ENCODE data around the gene GASK1A.

Gene GASK1A

DNA sequence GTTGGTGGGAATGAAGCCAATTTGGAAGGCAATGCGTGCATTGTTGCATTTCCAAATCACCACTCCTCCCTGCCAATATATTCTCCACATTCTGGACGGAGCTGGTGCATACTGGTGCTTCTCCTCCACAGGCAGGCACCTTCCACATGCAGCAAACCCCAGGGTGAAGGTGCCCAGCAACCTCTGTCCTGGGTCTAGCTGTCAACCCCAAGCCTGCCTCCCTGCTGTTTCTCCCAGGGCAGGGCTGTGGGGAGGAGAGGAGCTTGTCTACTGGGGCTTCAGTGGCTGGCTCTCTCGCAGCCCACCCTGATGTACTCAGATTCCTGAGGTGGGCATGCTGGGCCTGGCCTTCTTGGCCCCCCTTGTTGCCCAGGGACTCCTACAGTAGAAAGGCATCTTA lies 20.1 kb downstream of the GASK1A start:
- TF ChIP-seq TOX (CRISPR knock-in tag; IDR thresholded peaks at IDR 0.05; ENCODE audit: borderline replicate concordance) (no peak), ZFP30 (CRISPR knock-in tag; IDR thresholded peaks at IDR 0.05) (no peak), ZNF8 (CRISPR knock-in tag; IDR thresholded peaks at IDR 0.05) (no peak), SNAI2 (CRISPR knock-in tag; IDR thresholded peaks at IDR 0.05) (no peak), ZNF70 (CRISPR knock-in tag; IDR thresholded peaks at IDR 0.05) (no peak), ZC3H10 (CRISPR knock-in tag; IDR thresholded peaks at IDR 0.05) (no peak), GLIS3 (CRISPR knock-in tag; IDR thresholded peaks at IDR 0.05) (no peak), ZFP3 (CRISPR knock-in tag; IDR thresholded peaks at IDR 0.05) (no peak), PPARA (CRISPR knock-in tag; IDR thresholded peaks at IDR 0.05; ENCODE audit: borderline replicate concordance) (no peak), RARB (CRISPR knock-in tag; IDR thresholded peaks at IDR 0.05) (no peak), ISL1 (CRISPR knock-in tag; IDR thresholded peaks at IDR 0.05) (no peak), ZNF565 (CRISPR knock-in tag; conservative IDR thresholded peaks at IDR 0.05; ENCODE audit: low read depth) (no peak)
- TF ChIP-seq, protein P1, sequence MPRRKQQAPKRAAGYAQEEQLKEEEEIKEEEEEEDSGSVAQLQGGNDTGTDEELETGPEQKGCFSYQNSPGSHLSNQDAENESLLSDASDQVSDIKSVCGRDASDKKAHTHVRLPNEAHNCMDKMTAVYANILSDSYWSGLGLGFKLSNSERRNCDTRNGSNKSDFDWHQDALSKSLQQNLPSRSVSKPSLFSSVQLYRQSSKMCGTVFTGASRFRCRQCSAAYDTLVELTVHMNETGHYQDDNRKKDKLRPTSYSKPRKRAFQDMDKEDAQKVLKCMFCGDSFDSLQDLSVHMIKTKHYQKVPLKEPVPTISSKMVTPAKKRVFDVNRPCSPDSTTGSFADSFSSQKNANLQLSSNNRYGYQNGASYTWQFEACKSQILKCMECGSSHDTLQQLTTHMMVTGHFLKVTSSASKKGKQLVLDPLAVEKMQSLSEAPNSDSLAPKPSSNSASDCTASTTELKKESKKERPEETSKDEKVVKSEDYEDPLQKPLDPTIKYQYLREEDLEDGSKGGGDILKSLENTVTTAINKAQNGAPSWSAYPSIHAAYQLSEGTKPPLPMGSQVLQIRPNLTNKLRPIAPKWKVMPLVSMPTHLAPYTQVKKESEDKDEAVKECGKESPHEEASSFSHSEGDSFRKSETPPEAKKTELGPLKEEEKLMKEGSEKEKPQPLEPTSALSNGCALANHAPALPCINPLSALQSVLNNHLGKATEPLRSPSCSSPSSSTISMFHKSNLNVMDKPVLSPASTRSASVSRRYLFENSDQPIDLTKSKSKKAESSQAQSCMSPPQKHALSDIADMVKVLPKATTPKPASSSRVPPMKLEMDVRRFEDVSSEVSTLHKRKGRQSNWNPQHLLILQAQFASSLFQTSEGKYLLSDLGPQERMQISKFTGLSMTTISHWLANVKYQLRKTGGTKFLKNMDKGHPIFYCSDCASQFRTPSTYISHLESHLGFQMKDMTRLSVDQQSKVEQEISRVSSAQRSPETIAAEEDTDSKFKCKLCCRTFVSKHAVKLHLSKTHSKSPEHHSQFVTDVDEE (CRISPR knock-in tag; IDR thresholded peaks at IDR 0.05): no peak
- TF ChIP-seq, protein P2, sequence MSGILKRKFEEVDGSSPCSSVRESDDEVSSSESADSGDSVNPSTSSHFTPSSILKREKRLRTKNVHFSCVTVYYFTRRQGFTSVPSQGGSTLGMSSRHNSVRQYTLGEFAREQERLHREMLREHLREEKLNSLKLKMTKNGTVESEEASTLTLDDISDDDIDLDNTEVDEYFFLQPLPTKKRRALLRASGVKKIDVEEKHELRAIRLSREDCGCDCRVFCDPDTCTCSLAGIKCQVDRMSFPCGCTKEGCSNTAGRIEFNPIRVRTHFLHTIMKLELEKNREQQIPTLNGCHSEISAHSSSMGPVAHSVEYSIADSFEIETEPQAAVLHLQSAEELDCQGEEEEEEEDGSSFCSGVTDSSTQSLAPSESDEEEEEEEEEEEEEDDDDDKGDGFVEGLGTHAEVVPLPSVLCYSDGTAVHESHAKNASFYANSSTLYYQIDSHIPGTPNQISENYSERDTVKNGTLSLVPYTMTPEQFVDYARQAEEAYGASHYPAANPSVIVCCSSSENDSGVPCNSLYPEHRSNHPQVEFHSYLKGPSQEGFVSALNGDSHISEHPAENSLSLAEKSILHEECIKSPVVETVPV (CRISPR knock-in tag; IDR thresholded peaks at IDR 0.05): no peak
- no peak for ATAC-seq

DNA sequence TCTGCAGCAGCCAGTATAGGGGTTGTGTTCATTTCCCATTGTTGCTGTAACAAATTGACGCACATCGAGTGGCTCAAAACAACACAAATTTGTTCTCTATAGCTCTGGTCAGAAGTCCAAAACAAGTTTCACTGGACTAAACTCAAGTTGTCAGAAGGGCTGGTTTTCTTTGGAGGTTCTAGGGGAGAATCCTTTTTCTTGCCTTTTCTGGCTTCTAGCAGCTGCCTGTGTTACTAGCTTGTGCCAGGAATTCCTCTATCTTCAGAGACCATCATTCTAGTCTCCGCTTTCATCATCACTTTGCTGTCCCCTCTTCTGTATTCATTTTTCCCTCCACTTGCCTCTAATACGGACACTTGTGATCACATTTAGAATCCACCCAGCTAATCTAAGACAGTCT lies 20.5 kb downstream of the GASK1A start:
- no peak for ATAC-seq
- TF ChIP-seq TCF4 (CRISPR knock-in tag; IDR thresholded peaks at IDR 0.05; ENCODE audit: borderline replicate concordance) (no peak), ISL1 (CRISPR knock-in tag; IDR thresholded peaks at IDR 0.05) (no peak)

DNA sequence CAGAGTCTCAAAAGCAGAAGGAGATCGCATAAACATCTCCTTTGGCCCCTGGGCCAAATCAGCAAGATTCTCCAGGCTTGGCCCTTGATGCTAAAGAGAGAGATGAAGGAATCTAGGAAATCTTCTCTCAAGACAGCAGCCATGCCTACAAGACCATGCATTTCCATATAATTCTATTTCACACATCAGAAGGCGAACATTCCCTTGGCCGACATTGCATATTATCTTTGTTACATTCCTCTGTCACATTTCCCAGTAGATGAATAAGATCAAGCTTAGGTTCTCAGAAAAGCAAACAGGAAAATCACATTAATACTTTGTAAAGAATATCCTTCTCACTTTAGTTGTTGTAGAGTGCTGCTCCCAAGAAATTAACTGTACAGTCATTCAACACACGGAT lies 21.3 kb downstream of the GASK1A start:
- no peak for TF ChIP-seq ESRRG (CRISPR knock-in tag; IDR thresholded peaks at IDR 0.05)
- TF ChIP-seq SNAI2 (CRISPR knock-in tag; IDR thresholded peaks at IDR 0.05): no peak
- no peak for TF ChIP-seq RARB (CRISPR knock-in tag; IDR thresholded peaks at IDR 0.05)
- TF ChIP-seq ISL1 (CRISPR knock-in tag; IDR thresholded peaks at IDR 0.05): no peak
- TF ChIP-seq, protein P3, sequence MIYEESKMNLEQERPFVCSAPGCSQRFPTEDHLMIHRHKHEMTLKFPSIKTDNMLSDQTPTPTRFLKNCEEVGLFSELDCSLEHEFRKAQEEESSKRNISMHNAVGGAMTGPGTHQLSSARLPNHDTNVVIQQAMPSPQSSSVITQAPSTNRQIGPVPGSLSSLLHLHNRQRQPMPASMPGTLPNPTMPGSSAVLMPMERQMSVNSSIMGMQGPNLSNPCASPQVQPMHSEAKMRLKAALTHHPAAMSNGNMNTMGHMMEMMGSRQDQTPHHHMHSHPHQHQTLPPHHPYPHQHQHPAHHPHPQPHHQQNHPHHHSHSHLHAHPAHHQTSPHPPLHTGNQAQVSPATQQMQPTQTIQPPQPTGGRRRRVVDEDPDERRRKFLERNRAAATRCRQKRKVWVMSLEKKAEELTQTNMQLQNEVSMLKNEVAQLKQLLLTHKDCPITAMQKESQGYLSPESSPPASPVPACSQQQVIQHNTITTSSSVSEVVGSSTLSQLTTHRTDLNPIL (CRISPR knock-in tag; IDR thresholded peaks at IDR 0.05; ENCODE audit: low read depth): no peak
- no peak for TF ChIP-seq PPARA (CRISPR knock-in tag; IDR thresholded peaks at IDR 0.05; ENCODE audit: borderline replicate concordance)
- TF ChIP-seq, protein P2 (CRISPR knock-in tag; IDR thresholded peaks at IDR 0.05): no peak
- ATAC-seq: no peak

DNA sequence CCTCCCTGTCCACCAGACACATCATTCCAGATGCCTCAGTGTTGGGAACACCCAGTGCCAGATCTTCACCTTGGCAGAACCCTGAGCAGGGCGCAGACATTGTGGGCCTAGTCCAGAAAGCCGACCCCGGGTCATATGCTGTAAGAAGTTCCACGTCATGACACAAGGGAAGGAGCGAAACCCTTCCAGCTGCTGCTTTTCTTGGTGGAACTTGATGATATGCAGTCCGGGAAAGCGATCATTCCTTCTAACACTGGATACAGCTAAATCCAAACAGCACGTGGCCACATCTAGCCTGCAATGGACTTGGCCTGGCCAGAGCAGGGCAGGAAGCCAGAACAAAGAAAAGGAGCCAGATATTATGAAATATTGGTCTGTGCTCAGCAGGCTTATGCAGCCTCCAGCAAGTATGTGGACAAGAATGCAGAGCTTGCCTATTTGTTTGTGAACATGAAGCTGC lies 22.0 kb downstream of the GASK1A start:
- no peak for ATAC-seq
- TF ChIP-seq RARB (CRISPR knock-in tag; IDR thresholded peaks at IDR 0.05) (no peak), ISL1 (CRISPR knock-in tag; IDR thresholded peaks at IDR 0.05) (no peak), ZNF70 (CRISPR knock-in tag; IDR thresholded peaks at IDR 0.05) (no peak), TCF4 (CRISPR knock-in tag; IDR thresholded peaks at IDR 0.05; ENCODE audit: borderline replicate concordance) (no peak), OSR1 (CRISPR knock-in tag; IDR thresholded peaks at IDR 0.05) (no peak), CSDC2 (CRISPR knock-in tag; IDR thresholded peaks at IDR 0.05) (no peak), ZC3H10 (CRISPR knock-in tag; IDR thresholded peaks at IDR 0.05) (no peak), SNAI2 (CRISPR knock-in tag; IDR thresholded peaks at IDR 0.05) (no peak), GLIS3 (CRISPR knock-in tag; IDR thresholded peaks at IDR 0.05) (no peak), ZFP30 (CRISPR knock-in tag; IDR thresholded peaks at IDR 0.05) (no peak), PPARA (CRISPR knock-in tag; IDR thresholded peaks at IDR 0.05; ENCODE audit: borderline replicate concordance) (no peak), ARNTL (CRISPR knock-in tag; IDR thresholded peaks at IDR 0.05; ENCODE audit: borderline replicate concordance, low read depth) (no peak)
- TF ChIP-seq, protein P4, sequence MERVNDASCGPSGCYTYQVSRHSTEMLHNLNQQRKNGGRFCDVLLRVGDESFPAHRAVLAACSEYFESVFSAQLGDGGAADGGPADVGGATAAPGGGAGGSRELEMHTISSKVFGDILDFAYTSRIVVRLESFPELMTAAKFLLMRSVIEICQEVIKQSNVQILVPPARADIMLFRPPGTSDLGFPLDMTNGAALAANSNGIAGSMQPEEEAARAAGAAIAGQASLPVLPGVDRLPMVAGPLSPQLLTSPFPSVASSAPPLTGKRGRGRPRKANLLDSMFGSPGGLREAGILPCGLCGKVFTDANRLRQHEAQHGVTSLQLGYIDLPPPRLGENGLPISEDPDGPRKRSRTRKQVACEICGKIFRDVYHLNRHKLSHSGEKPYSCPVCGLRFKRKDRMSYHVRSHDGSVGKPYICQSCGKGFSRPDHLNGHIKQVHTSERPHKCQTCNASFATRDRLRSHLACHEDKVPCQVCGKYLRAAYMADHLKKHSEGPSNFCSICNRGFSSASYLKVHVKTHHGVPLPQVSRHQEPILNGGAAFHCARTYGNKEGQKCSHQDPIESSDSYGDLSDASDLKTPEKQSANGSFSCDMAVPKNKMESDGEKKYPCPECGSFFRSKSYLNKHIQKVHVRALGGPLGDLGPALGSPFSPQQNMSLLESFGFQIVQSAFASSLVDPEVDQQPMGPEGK (CRISPR knock-in tag; IDR thresholded peaks at IDR 0.05; ENCODE audit: borderline replicate concordance): no peak
- TF ChIP-seq, protein P5, sequence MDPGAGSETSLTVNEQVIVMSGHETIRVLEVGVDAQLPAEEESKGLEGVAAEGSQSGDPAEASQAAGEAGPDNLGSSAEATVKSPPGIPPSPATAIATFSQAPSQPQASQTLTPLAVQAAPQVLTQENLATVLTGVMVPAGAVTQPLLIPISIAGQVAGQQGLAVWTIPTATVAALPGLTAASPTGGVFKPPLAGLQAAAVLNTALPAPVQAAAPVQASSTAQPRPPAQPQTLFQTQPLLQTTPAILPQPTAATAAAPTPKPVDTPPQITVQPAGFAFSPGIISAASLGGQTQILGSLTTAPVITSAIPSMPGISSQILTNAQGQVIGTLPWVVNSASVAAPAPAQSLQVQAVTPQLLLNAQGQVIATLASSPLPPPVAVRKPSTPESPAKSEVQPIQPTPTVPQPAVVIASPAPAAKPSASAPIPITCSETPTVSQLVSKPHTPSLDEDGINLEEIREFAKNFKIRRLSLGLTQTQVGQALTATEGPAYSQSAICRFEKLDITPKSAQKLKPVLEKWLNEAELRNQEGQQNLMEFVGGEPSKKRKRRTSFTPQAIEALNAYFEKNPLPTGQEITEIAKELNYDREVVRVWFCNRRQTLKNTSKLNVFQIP (CRISPR knock-in tag; IDR thresholded peaks at IDR 0.05; ENCODE audit: borderline replicate concordance, low read depth): no peak
- TF ChIP-seq, protein P1 (CRISPR knock-in tag; IDR thresholded peaks at IDR 0.05): no peak

Measured in SK-N-SH treated with all-trans-retinoic acid at 6 μM for 48 hours (cell line).